Uterus (tissue), 4 donors: ENCODE measurements around the gene FNDC5. TPM values are rescaled to one million over a fixed set of nuclear protein-coding genes. Genes with fewer than 3 reads are reported as not detected.

Experiments used
- DNase-seq, 2 donors: peaks; one replicate each; pipeline ENCODE4 v3.0.0-alpha.2; 2019 to 2020
- H3K27ac ChIP-seq, 2 donors: fragments of 200-600 bp; sonication (generic); 1 replicate in 1 of 2; 2 replicates in 1 of 2; pipeline ENCODE4 v1.5.1; 2016 to 2018
- H3K27me3 ChIP-seq, 2 donors: fragments of 200-600 bp; sonication (generic); one replicate each; pipeline ENCODE4 v1.5.1; 2018 to 2019; ENCODE audit warnings: control low read depth in 1 of 2
- H3K36me3 ChIP-seq, 2 donors: fragments of 200-600 bp; sonication (generic); one replicate each; pipeline ENCODE4 v1.5.1; 2019; ENCODE audit warnings: control low read depth in 1 of 2
- H3K4me1 ChIP-seq, 2 donors: fragments of 200-600 bp; sonication (generic); one replicate each; pipeline ENCODE4 v1.5.1; 2018 to 2019; ENCODE audit warnings: control low read depth in 1 of 2
- H3K4me3 ChIP-seq, 2 donors: fragments of 200-600 bp; sonication (generic); 1 replicate in 1 of 2; 2 replicates in 1 of 2; pipeline ENCODE4 v1.5.1; 2018 to 2019; ENCODE audit warnings: mild to moderate bottlenecking in 1 of 2
- H3K9me3 ChIP-seq, 2 donors: fragments of 200-600 bp; sonication (generic); one replicate each; pipeline ENCODE4 v1.5.1; 2019; ENCODE audit warnings: control low read depth in 1 of 2
- POLR2A ChIP-seq, 2 donors: fragments of 450-650 bp; IDR thresholded peaks; one replicate each; pipeline ENCODE4 v1.6.1; 2016; ENCODE audit warnings: antibody characterized with exemption in 2 of 2, mild to moderate bottlenecking in 1 of 2, moderate library complexity in 1 of 2
- intact Hi-C: fragments of 100-400 bp; cut with DNase I; formaldehyde crosslinking; loops from one replicate; pipeline ENCODE4 v1.15.1; 2023; ENCODE audit warnings: low total_unique reads
- total RNA-seq, 4 donors: library from RNA; depleted of rRNA in 3 of 4; stranded (reverse); fragments of >200 nt in 3 of 4; gene quantifications; one replicate each; pipeline versions ENCODE4 v1.1.0 to v1.2.4, GENCODE V29; 2014 to 2023
- TF ChIP-seq, protein P1 (sequence below), 4 experiments: fragments of 200-600 bp in 2 of 4; fragments of 450-650 bp in 2 of 4; sonication (generic) in 2 of 4; IDR thresholded peaks; one replicate each; pipeline ENCODE4 v1.5.1; 2016 to 2019; ENCODE audit warnings: antibody characterized with exemption in 4 of 4, mild to moderate bottlenecking in 2 of 4, moderate library complexity in 1 of 4
- donor health status: DM: yes; HTN: yes; CAD: no.

Gene FNDC5
- total RNA-seq, 4 donors from 2014 or later: 1.2 to 71.1 (median 3.7) TPM; not detected in 1

DNA sequence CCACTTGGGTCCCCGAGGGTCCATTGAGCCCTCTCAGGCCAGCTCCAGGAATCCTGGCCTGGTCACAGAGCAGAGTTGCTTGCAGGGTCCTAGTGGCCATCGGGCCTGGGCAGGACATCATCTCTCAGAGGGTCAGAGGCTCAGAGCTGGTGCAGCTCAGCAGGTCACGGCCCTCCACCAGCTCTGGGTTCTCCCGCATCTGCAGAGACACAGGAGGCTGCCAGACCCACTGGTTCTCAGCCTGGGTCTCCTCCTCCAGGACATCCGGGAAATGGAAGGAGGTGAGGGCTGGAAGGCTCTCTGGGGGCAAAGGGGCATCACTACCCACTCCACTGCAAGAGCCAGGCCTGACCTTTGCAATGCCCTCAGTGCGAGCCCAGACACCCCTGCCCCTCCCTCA lies 24.0 kb upstream of the FNDC5 start:
- H3K27me3 ChIP-seq: no peaks in the 10 kb centered on the region
- intact Hi-C loops: no loop called here
- peaks cover 0 to 10% of the 10 kb centered on the region in 2 donors for H3K4me1 ChIP-seq
- no peaks in the 10 kb centered on the region for H3K36me3 ChIP-seq
- TF ChIP-seq, protein P1, sequence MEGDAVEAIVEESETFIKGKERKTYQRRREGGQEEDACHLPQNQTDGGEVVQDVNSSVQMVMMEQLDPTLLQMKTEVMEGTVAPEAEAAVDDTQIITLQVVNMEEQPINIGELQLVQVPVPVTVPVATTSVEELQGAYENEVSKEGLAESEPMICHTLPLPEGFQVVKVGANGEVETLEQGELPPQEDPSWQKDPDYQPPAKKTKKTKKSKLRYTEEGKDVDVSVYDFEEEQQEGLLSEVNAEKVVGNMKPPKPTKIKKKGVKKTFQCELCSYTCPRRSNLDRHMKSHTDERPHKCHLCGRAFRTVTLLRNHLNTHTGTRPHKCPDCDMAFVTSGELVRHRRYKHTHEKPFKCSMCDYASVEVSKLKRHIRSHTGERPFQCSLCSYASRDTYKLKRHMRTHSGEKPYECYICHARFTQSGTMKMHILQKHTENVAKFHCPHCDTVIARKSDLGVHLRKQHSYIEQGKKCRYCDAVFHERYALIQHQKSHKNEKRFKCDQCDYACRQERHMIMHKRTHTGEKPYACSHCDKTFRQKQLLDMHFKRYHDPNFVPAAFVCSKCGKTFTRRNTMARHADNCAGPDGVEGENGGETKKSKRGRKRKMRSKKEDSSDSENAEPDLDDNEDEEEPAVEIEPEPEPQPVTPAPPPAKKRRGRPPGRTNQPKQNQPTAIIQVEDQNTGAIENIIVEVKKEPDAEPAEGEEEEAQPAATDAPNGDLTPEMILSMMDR (IDR thresholded peaks at IDR 0.05): no peak
- TF ChIP-seq POLR2A (IDR thresholded peaks at IDR 0.05): no peak
- no peak overlapping the region for H3K27ac ChIP-seq
- no peak for DNase-seq
- no peaks in the 10 kb centered on the region for H3K9me3 ChIP-seq
- no peak overlapping the region for H3K4me3 ChIP-seq

DNA sequence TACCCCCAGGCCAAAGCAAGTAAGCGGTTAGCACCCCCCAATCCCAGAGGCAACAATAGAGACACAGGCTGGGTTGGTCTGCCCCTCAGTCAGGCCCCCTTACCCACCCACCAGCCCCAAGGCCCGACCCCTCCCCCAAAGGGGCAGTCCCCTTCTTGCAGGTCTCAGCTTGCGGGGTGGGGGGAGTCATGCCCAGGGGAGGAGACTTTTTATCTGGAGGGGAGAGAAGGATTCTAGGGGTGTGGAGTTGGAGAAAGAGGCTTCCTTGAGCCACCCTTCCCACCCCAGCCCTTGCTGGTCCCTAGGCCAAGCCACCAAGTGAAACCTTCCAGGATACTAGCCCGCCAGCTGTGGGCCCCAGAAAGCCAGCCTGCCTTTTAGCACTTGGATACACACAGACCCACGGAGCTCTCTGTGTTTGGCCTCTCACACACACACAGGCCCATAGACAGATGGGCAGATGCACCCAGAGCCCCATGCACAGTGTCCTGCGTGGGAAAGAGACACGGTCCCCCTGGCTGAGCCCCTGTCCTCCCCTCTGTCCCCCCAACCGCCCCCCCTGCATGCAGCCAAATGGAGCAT lies 23.4 kb upstream of the FNDC5 start:
- no peak for DNase-seq
- intact Hi-C loops: no loop called here
- no peak for TF ChIP-seq POLR2A (IDR thresholded peaks at IDR 0.05)
- TF ChIP-seq, protein P1 (IDR thresholded peaks at IDR 0.05): no peak

DNA sequence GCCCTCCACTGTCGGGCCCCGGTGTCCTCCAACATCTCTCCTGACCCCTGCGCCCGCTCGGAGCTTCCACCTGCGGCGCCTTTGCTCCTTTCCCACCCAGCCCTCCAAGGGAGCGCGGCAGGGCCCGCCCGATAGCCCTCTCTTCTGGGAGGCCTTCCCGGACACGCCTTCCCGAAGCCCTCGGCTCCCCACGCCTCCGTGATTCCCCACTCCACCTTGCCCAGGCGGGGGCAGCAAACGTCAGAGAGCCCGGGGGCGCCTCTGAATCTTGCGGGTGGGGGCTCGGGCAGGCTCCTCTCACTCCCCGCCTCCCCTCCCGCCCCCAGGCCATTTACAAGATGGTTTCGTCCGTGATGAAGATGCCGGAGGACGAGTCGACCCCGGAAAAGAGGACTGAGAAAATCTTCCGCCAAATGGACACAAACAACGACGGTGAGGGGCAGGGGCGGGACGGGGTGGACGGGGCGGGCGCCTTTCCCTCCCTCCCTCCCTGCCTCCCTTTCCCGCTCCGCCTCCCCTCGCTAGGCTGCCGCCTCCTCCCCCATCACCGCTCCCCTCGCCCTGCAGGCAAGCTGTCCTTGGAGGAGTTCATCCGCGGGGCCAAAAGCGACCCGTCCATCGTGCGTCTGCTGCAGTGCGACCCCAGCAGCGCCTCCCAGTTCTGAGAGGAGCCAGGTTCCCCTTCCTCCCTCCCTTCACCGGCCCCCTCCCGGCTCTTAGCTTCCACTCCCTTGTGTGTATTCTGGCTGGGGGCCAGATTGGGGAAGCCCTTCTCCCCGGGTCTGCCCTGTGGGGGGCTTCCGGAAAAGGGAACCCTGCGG lies 22.7 kb upstream of the FNDC5 start:
- H3K4me1 ChIP-seq: peaks cover 0 to 10% of the 10 kb centered on the region in 2 donors
- no peaks in the 10 kb centered on the region for H3K9me3 ChIP-seq
- H3K27ac ChIP-seq: peak overlapping the region; percentile 23 to 54
- H3K4me3 ChIP-seq: peak overlapping the region; percentile 48 to 51
- no peaks in the 10 kb centered on the region for H3K36me3 ChIP-seq
- TF ChIP-seq, protein P1 (IDR thresholded peaks at IDR 0.05): peak in 1 of 4 experiments; percentile 9
- no peak for TF ChIP-seq POLR2A (IDR thresholded peaks at IDR 0.05)
- peak; percentile 70 for DNase-seq
- no peaks in the 10 kb centered on the region for H3K27me3 ChIP-seq
- intact Hi-C loops: no loop called here

More for the DNA sequence above, 23.4 kb upstream of the FNDC5 start:
- H3K4me1 ChIP-seq: peaks cover 0 to 10% of the 10 kb centered on the region in 2 donors
- H3K36me3 ChIP-seq: no peaks in the 10 kb centered on the region
- peak overlapping the region in 1 of 2 donors; percentile 48 for H3K4me3 ChIP-seq
- no peaks in the 10 kb centered on the region for H3K9me3 ChIP-seq
- H3K27ac ChIP-seq: peak overlapping the region in 1 of 2 donors; percentile 54
- H3K27me3 ChIP-seq: no peaks in the 10 kb centered on the region

DNA sequence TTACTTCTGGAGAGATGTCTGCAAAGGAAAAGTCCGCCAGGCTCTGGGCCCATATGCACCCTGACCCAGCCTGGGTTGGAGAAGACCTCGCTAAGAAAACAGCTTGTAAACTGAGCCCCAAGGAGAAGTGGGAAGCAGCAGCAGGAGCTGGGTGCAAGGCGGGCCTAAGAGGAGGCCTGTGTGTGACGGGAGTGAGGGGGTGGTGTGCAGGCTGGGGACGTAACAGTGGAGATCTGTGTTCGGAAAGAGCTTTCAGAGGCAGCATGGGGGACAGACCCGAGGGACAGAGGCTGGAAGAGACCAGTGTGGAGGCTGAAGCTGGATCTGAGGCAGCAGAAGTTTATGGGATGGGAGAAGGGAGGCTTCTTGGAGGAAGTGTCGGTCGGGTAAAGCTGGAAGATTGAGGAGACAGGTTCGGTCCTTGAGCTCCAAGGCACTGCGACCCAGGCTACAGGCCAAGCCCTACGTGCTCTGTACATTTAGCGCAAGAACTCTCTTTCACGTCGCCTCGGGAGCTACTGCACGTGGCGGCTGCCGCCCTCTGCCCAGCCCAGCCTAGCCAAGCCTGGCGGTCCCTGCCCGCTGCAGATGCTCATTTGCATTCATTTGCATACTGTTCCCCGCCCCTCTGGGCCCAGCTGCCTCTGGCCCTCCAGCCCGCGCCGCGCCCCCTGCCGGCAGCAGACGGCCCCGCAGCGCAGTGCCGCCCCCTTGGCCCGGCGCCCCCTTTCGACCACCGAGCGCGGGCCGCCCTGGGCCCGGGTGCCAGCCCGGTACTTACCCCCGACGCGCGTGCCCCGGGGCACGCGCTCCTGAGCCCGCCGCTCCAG lies 21.9 kb upstream of the FNDC5 start:
- no peak for DNase-seq
- Histone ChIP-seq H3K4me3 (peak overlapping the region; percentile 48 to 51), H3K27me3 (no peaks in the 10 kb centered on the region), H3K9me3 (no peaks in the 10 kb centered on the region), H3K4me1 (peaks cover 0 to 10% of the 10 kb centered on the region in 2 donors), H3K27ac (peak overlapping the region; percentile 23 to 54), H3K36me3 (no peaks in the 10 kb centered on the region)
- intact Hi-C loops: no loop called here
- TF ChIP-seq, protein P1 (IDR thresholded peaks at IDR 0.05): peak in 3 of 4 experiments; percentile 15 to 52 (median 41)
- TF ChIP-seq POLR2A (IDR thresholded peaks at IDR 0.05): no peak
